Calu3 (cell line): Measurements from ENCODE around the gene TPK1. TPM values are rescaled to one million over a fixed set of nuclear protein-coding genes. Genes with fewer than 3 reads are reported as not detected.
A peak's percentile ranks its signal among the peaks of the same experiment; 100 is the strongest.

Experiments
- BruUV-seq: library from RNA; stranded (reverse); fragments of 400-500 nt; replicated peaks from 2 replicates; lab custom pipeline; 2021; lab: Mats Ljungman, UMichigan
- CTCF ChIA-PET: fragments of 300-600 bp; sonication (Branson Sonifier 250); formaldehyde crosslinking; loops from one replicate; lab custom pipeline; 2022; ENCODE audit warnings: antibody characterized with exemption; lab: Charles Lee
- DNase-seq: peaks from one replicate; pipeline ENCODE4 v3.0.0; 2022
- H3K27ac Mint-ChIP-seq: one replicate; pipeline ENCODE4 v1.8.0; 2022; ENCODE audit warnings: mixed read lengths; ENCODE audit not compliant: unreplicated experiment
- H3K27me3 Mint-ChIP-seq: one replicate; pipeline ENCODE4 v1.8.0; 2022; ENCODE audit warnings: mixed read lengths; ENCODE audit not compliant: unreplicated experiment
- H3K36me3 Mint-ChIP-seq: one replicate; pipeline ENCODE4 v1.8.0; 2022; ENCODE audit warnings: mild to moderate bottlenecking, moderate library complexity, mixed read lengths; ENCODE audit not compliant: insufficient read depth, unreplicated experiment
- H3K4me1 Mint-ChIP-seq: one replicate; pipeline ENCODE4 v1.8.0; 2022; ENCODE audit warnings: mild to moderate bottlenecking, low read depth, mixed read lengths; ENCODE audit not compliant: unreplicated experiment
- H3K4me3 Mint-ChIP-seq: one replicate; pipeline ENCODE4 v1.8.0; 2022; ENCODE audit warnings: mild to moderate bottlenecking, low read depth, moderate library complexity, mixed read lengths; ENCODE audit not compliant: unreplicated experiment
- H3K9me3 Mint-ChIP-seq: one replicate; pipeline ENCODE4 v1.8.0; 2022; ENCODE audit warnings: low read depth, mixed read lengths; ENCODE audit not compliant: unreplicated experiment
- CTCF ChIP-seq: fragments of 200-600 bp; IDR thresholded peaks from one replicate; pipeline ENCODE4 v1.8.0; 2022; ENCODE audit warnings: antibody characterized with exemption; ENCODE audit not compliant: unreplicated experiment
- intact Hi-C: fragments of 100-400 bp; cut with micrococcal nuclease; formaldehyde crosslinking; loops from one replicate; pipeline ENCODE4 v1.10.0; 2022; ENCODE audit not compliant: unreplicated experiment
- total RNA-seq: library from RNA; stranded (reverse); gene quantifications from 2 replicates; pipeline ENCODE4 v1.2.3, GENCODE V29; 2022

The TPK1 gene
- total RNA-seq, 1 experiment from 2014 or later = 13.2 TPM

GRCh38 chr7:144407266-144407931, 428.5 kb downstream of the TPK1 start:
- peaks cover 18% of the 10 kb centered on the region for H3K4me1 Mint-ChIP-seq
- CTCF ChIA-PET = no interaction called here

GRCh38 chr7:144404946-144405345, 430.9 kb downstream of the TPK1 start:
- DNase-seq = no peak
- intact Hi-C loops = no loop called here
- Mint-ChIP-seq H3K4me1 (peaks cover 18% of the 10 kb centered on the region), H3K4me3 (no peak overlapping the region), H3K36me3 (no peaks in the 10 kb centered on the region), H3K27me3 (peaks cover 50% of the 10 kb centered on the region), H3K27ac (no peak overlapping the region), H3K9me3 (no peaks in the 10 kb centered on the region)
- no peak for TF ChIP-seq CTCF
- CTCF ChIA-PET = no interaction called here
- BruUV-seq = no TSS peak

More at GRCh38 chr7:144407266-144407931, 428.5 kb downstream of the TPK1 start:
- peaks cover 41% of the 10 kb centered on the region for H3K27me3 Mint-ChIP-seq
- intact Hi-C loops = no loop called here
- DNase-seq = peak; percentile 59
- no peaks in the 10 kb centered on the region for H3K36me3 Mint-ChIP-seq
- no TSS peak for BruUV-seq
- peak overlapping the region; percentile 48 for H3K27ac Mint-ChIP-seq
- H3K4me3 Mint-ChIP-seq = peak overlapping the region; percentile 19
- no peaks in the 10 kb centered on the region for H3K9me3 Mint-ChIP-seq
- TF ChIP-seq CTCF = no peak

GRCh38 chr7:144403649-144404061, 432.2 kb downstream of the TPK1 start, which contains the start of gene NOBOX:
TSS of gene NOBOX (minus strand) at chr7:144403693.
- peaks cover 18% of the 10 kb centered on the region for H3K4me1 Mint-ChIP-seq
- no peaks in the 10 kb centered on the region for H3K9me3 Mint-ChIP-seq
- H3K27me3 Mint-ChIP-seq = peaks cover 59% of the 10 kb centered on the region
- H3K36me3 Mint-ChIP-seq = no peaks in the 10 kb centered on the region
- no peak for DNase-seq
- no peak for TF ChIP-seq CTCF
- no TSS peak for BruUV-seq
- intact Hi-C loops = no loop called here
- H3K27ac Mint-ChIP-seq = no peak within 1 kb of the TSS
- CTCF ChIA-PET = no interaction called here
- no peak within 1 kb of the TSS for H3K4me3 Mint-ChIP-seq

- no peaks in the 10 kb centered on the region for H3K9me3 Mint-ChIP-seq
- peaks cover 64% of the 10 kb centered on the region for H3K27me3 Mint-ChIP-seq
- CTCF ChIA-PET = no interaction called here
- intact Hi-C loops = no loop called here
- H3K4me1 Mint-ChIP-seq = peaks cover 18% of the 10 kb centered on the region
- no peak overlapping the region for H3K4me3 Mint-ChIP-seq
- TF ChIP-seq CTCF = no peak
- no TSS peak for BruUV-seq
- no peak for DNase-seq
- H3K27ac Mint-ChIP-seq = no peak overlapping the region
- H3K36me3 Mint-ChIP-seq = no peaks in the 10 kb centered on the region
These were observed 432.8 kb downstream of the TPK1 start for GRCh38 chr7:144403102-144403501.
